ENCODE measurements around the gene EPN2. TPM values are rescaled to one million over a fixed set of nuclear protein-coding genes. Genes with fewer than 3 reads are reported as not detected.
A peak's percentile ranks its signal among the peaks of the same experiment; 100 is the strongest.

Gene EPN2
- total RNA-seq, 4 donors from 2014 or later: 30.7 to 156 (median 45.1) TPM

GRCh38 chr17:19357761-19358160 lies 120.6 kb downstream of the EPN2 start:
- 73 to 75% methylated on average over 5 to 7 of the region's 7 CpGs for whole genome bisulfite sequencing, 2 donors (ENCODE audit: low coverage in 1 of 2)
- no peak overlapping the region for H3K4me3 ChIP-seq
- H3K9me3 ChIP-seq: no peaks in the 10 kb centered on the region
- ATAC-seq: no peak
- peaks cover 0 to 32% of the 10 kb centered on the region in 2 donors for H3K36me3 ChIP-seq
- H3K27me3 ChIP-seq: no peaks in the 10 kb centered on the region
- no peak for TF ChIP-seq EP300 (IDR thresholded peaks at IDR 0.05)
- TF ChIP-seq CTCF (IDR thresholded peaks at IDR 0.05): no peak
- no peak for TF ChIP-seq POLR2AphosphoS5 (IDR thresholded peaks at IDR 0.05)
- TF ChIP-seq POLR2A (IDR thresholded peaks at IDR 0.05): no peak
- H3K4me1 ChIP-seq: peaks cover 0 to 13% (median 5%) of the 10 kb centered on the region in 3 donors
- H3K27ac ChIP-seq: no peak overlapping the region

- TF ChIP-seq EP300 (IDR thresholded peaks at IDR 0.05): no peak
- TF ChIP-seq CTCF (IDR thresholded peaks at IDR 0.05): no peak
- TF ChIP-seq POLR2A (IDR thresholded peaks at IDR 0.05): no peak
- H3K27me3 ChIP-seq: no peaks in the 10 kb centered on the region
- 65 to 67% methylated on average over 3 to 7 of the region's 7 CpGs for WGBS, 2 donors (ENCODE audit: low coverage in 1 of 2)
- H3K4me1 ChIP-seq: peaks cover 0 to 21% (median 9%) of the 10 kb centered on the region in 3 donors
- H3K4me3 ChIP-seq: no peak overlapping the region
- no peaks in the 10 kb centered on the region for H3K9me3 ChIP-seq
- peaks cover 0 to 32% of the 10 kb centered on the region in 2 donors for H3K36me3 ChIP-seq
- no peak for ATAC-seq
- H3K27ac ChIP-seq: no peak overlapping the region
Measured at GRCh38 chr17:19359151-19359550, 122.0 kb downstream of the EPN2 start.

GRCh38 chr17:19359856-19360255 lies 122.7 kb downstream of the EPN2 start:
- no peak for ATAC-seq
- Histone ChIP-seq H3K9me3 (no peaks in the 10 kb centered on the region), H3K4me1 (peaks cover 0 to 21% (median 9%) of the 10 kb centered on the region in 3 donors), H3K27me3 (no peaks in the 10 kb centered on the region), H3K4me3 (no peak overlapping the region), H3K27ac (no peak overlapping the region), H3K36me3 (peaks cover 0 to 32% of the 10 kb centered on the region in 2 donors)
- 93% methylated on average over 4 of the region's 5 CpGs; no CpG with 5 or more reads in 1 of the 2 donors for WGBS, 2 donors (ENCODE audit: low coverage in 1 of 2)
- TF ChIP-seq POLR2A (IDR thresholded peaks at IDR 0.05): no peak
- TF ChIP-seq POLR2AphosphoS5 (IDR thresholded peaks at IDR 0.05): no peak
- TF ChIP-seq EP300 (IDR thresholded peaks at IDR 0.05): no peak
- no peak for TF ChIP-seq CTCF (IDR thresholded peaks at IDR 0.05)

GRCh38 chr17:19360772-19361171 lies 123.6 kb downstream of the EPN2 start:
- no peak for ATAC-seq
- H3K36me3 ChIP-seq: peaks cover 0 to 32% of the 10 kb centered on the region in 2 donors
- H3K9me3 ChIP-seq: no peaks in the 10 kb centered on the region
- TF ChIP-seq POLR2AphosphoS5 (IDR thresholded peaks at IDR 0.05) (no peak), CTCF (IDR thresholded peaks at IDR 0.05) (no peak), EP300 (IDR thresholded peaks at IDR 0.05) (no peak), POLR2A (IDR thresholded peaks at IDR 0.05) (no peak)
- H3K4me1 ChIP-seq: peaks cover 0 to 21% (median 9%) of the 10 kb centered on the region in 3 donors
- 81 to 95% methylated on average over 7 to 8 of the region's 8 CpGs for WGBS, 2 donors (ENCODE audit: low coverage in 1 of 2)
- H3K27ac ChIP-seq: no peak overlapping the region
- no peak overlapping the region for H3K4me3 ChIP-seq
- no peaks in the 10 kb centered on the region for H3K27me3 ChIP-seq

GRCh38 chr17:19361326-19361725 lies 124.2 kb downstream of the EPN2 start:
- Histone ChIP-seq H3K27me3 (no peaks in the 10 kb centered on the region), H3K4me1 (peaks cover 0 to 21% (median 9%) of the 10 kb centered on the region in 3 donors), H3K4me3 (no peak overlapping the region), H3K9me3 (no peaks in the 10 kb centered on the region), H3K27ac (peak overlapping the region in 2 of 4 donors; percentile 88 to 89), H3K36me3 (peaks cover 0 to 29% of the 10 kb centered on the region in 2 donors)
- ATAC-seq: no peak
- TF ChIP-seq POLR2AphosphoS5 (IDR thresholded peaks at IDR 0.05): no peak
- no peak for TF ChIP-seq EP300 (IDR thresholded peaks at IDR 0.05)
- no peak for TF ChIP-seq POLR2A (IDR thresholded peaks at IDR 0.05)
- TF ChIP-seq CTCF (IDR thresholded peaks at IDR 0.05): no peak
- WGBS, 2 donors (ENCODE audit: low coverage in 1 of 2): 68% methylated on average over 5 of the region's 6 CpGs; no CpG with 5 or more reads in 1 of the 2 donors
